Measurements from ENCODE around the gene C1orf21.

The C1orf21 gene

GRCh38 chr1:184476187-184476586 lies 89.4 kb downstream of the C1orf21 start:
- TF ChIP-seq CTCF (IDR thresholded peaks at IDR 0.05; ENCODE audit: borderline replicate concordance, control extremely low read depth, extremely low read depth, insufficient read depth, missing control alignments): no peak
- in situ Hi-C loops (cut with MboI; ENCODE audit: low sequenced_read_pairs, unreplicated experiment): no loop called here
- no peak for DNase-seq (ENCODE audit: low spot score)

- no peak for TF ChIP-seq CTCF (IDR thresholded peaks at IDR 0.05; ENCODE audit: borderline replicate concordance, control extremely low read depth, extremely low read depth, insufficient read depth, missing control alignments)
- in situ Hi-C loops (cut with MboI; ENCODE audit: low sequenced_read_pairs, unreplicated experiment): no loop called here
- DNase-seq (ENCODE audit: low spot score): no peak
Observed at GRCh38 chr1:184479435-184480167, 92.8 kb downstream of the C1orf21 start.

- no peak for DNase-seq (ENCODE audit: low spot score)
- in situ Hi-C loops (cut with MboI; ENCODE audit: low sequenced_read_pairs, unreplicated experiment): no loop called here
- TF ChIP-seq CTCF (IDR thresholded peaks at IDR 0.05; ENCODE audit: borderline replicate concordance, control extremely low read depth, extremely low read depth, insufficient read depth, missing control alignments): no peak
Observed at GRCh38 chr1:184480736-184481135, 93.9 kb downstream of the C1orf21 start.

- in situ Hi-C loops (cut with MboI; ENCODE audit: low sequenced_read_pairs, unreplicated experiment): no loop called here
- no peak for TF ChIP-seq CTCF (IDR thresholded peaks at IDR 0.05; ENCODE audit: borderline replicate concordance, control extremely low read depth, extremely low read depth, insufficient read depth, missing control alignments)
- no peak for DNase-seq (ENCODE audit: low spot score)
Observed at GRCh38 chr1:184482136-184482535, 95.3 kb downstream of the C1orf21 start.

- no peak for TF ChIP-seq CTCF (IDR thresholded peaks at IDR 0.05; ENCODE audit: borderline replicate concordance, control extremely low read depth, extremely low read depth, insufficient read depth, missing control alignments)
- in situ Hi-C loops (cut with MboI; ENCODE audit: low sequenced_read_pairs, unreplicated experiment): no loop called here
- no peak for DNase-seq (ENCODE audit: low spot score)
Observed at GRCh38 chr1:184483101-184483683, 96.4 kb downstream of the C1orf21 start.

- in situ Hi-C loops (cut with MboI; ENCODE audit: low sequenced_read_pairs, unreplicated experiment): no loop called here
- no peak for DNase-seq (ENCODE audit: low spot score)
- TF ChIP-seq CTCF (IDR thresholded peaks at IDR 0.05; ENCODE audit: borderline replicate concordance, control extremely low read depth, extremely low read depth, insufficient read depth, missing control alignments): no peak
Observed at GRCh38 chr1:184485751-184486723, 99.2 kb downstream of the C1orf21 start.
